HG02798 (cell line): ENCODE results near the gene ITGA7.
A peak's percentile ranks its signal among the peaks of the same experiment; 100 is the strongest.

Experiments used
- ATAC-seq: cut with Tn5 transposase; IDR thresholded peaks from one replicate; pipeline ENCODE4 v1.9.1; 2021; ENCODE audit warnings: mild to moderate bottlenecking; ENCODE audit not compliant: unreplicated experiment, poor library complexity

Gene ITGA7

GRCh38 chr12:55687746-55688145 lies 20.0 kb downstream of the ITGA7 start:
- peak; percentile 64 for ATAC-seq

GRCh38 chr12:55686366-55687010 lies 21.2 kb downstream of the ITGA7 start:
- ATAC-seq: no peak

GRCh38 chr12:55685671-55686070 lies 22.0 kb downstream of the ITGA7 start:
- no peak for ATAC-seq

GRCh38 chr12:55684761-55685370 lies 22.8 kb downstream of the ITGA7 start:
- no peak for ATAC-seq

GRCh38 chr12:55683676-55684075 lies 24.0 kb downstream of the ITGA7 start:
- ATAC-seq: no peak

- no peak for ATAC-seq
Measured at GRCh38 chr12:55682087-55682796, 25.5 kb downstream of the ITGA7 start.

GRCh38 chr12:55681142-55682077 lies 26.3 kb downstream of the ITGA7 start:
- no peak for ATAC-seq

- ATAC-seq: no peak
Measured at GRCh38 chr12:55679691-55680090, 28.0 kb downstream of the ITGA7 start.

- ATAC-seq: no peak
Measured at GRCh38 chr12:55676707-55677106, 31.0 kb downstream of the ITGA7 start.

- no peak for ATAC-seq
Measured at GRCh38 chr12:55675666-55676065, 32.0 kb downstream of the ITGA7 start.

GRCh38 chr12:55673638-55674037 lies 34.1 kb downstream of the ITGA7 start:
- ATAC-seq: peak; percentile 94

GRCh38 chr12:55671746-55672145 lies 36.0 kb downstream of the ITGA7 start:
- no peak for ATAC-seq

GRCh38 chr12:55670276-55670675 lies 37.4 kb downstream of the ITGA7 start:
- no peak for ATAC-seq

- ATAC-seq: no peak
Measured at GRCh38 chr12:55666508-55666907, 41.2 kb downstream of the ITGA7 start.

- ATAC-seq: no peak
Measured at GRCh38 chr12:55664826-55665225, 42.9 kb downstream of the ITGA7 start.

- ATAC-seq: no peak
Measured at GRCh38 chr12:55663391-55663790, 44.3 kb downstream of the ITGA7 start.

- no peak for ATAC-seq
Measured at GRCh38 chr12:55659486-55660385, 48.0 kb downstream of the ITGA7 start.

GRCh38 chr12:55658635-55659391 lies 48.9 kb downstream of the ITGA7 start:
- ATAC-seq: no peak

- ATAC-seq: no peak
Measured at GRCh38 chr12:55658212-55658611, 49.5 kb downstream of the ITGA7 start.
